AG08396 (cell line): ENCODE data around the gene NFATC2IP.
"Not testable (repeated sequence)": the region's sequence is repeated elsewhere in the genome, so short reads cannot be mapped to it uniquely, and the experiment has no call there.

Experiments used
- DNase-seq: peaks from one replicate; pipeline ENCODE4 v3.0.0; 2012; ENCODE audit warnings: low spot score, mixed read lengths

The NFATC2IP gene

GRCh38 chr16:28974007-28974436 is 23.3 kb downstream of the NFATC2IP start:
- peak; percentile 75 for DNase-seq

- peak; percentile 99 for DNase-seq
Measured at GRCh38 chr16:28974437-28975157, 23.9 kb downstream of the NFATC2IP start, which contains the start of gene SPNS1. Gene SPNS1, plus strand, starts transcription at chr16:28974778. Its CDS starts 374 bp downstream, at chr16:28975152.

GRCh38 chr16:28975158-28975599 is 24.4 kb downstream of the NFATC2IP start:
- peak; percentile 31 for DNase-seq

- no peak for DNase-seq
Measured at GRCh38 chr16:28977703-28978662, 27.2 kb downstream of the NFATC2IP start.

GRCh38 chr16:28980330-28980729 is 29.6 kb downstream of the NFATC2IP start:
- not testable (repeated sequence) for DNase-seq

- no peak for DNase-seq
Measured at GRCh38 chr16:28980929-28981328, 30.2 kb downstream of the NFATC2IP start.

- peak; percentile 47 for DNase-seq
Measured at GRCh38 chr16:28981517-28981916, 30.8 kb downstream of the NFATC2IP start.

- DNase-seq, result no peak
Measured at GRCh38 chr16:28982418-28982817, 31.7 kb downstream of the NFATC2IP start.

- no peak for DNase-seq
Measured at GRCh38 chr16:28982949-28983348, 32.2 kb downstream of the NFATC2IP start.

- no peak for DNase-seq
Measured at GRCh38 chr16:28983644-28984043, 32.9 kb downstream of the NFATC2IP start.

- DNase-seq, result no peak
Measured at GRCh38 chr16:28984091-28984490, 33.4 kb downstream of the NFATC2IP start.

GRCh38 chr16:28984619-28985135 is 33.9 kb downstream of the NFATC2IP start, which contains the start of gene LAT:
Gene LAT, plus strand, starts transcription at chr16:28985052. Its CDS starts 366 bp downstream, at chr16:28985418.
- DNase-seq, result no peak

- no peak for DNase-seq
Measured at GRCh38 chr16:28985211-28986041, 34.7 kb downstream of the NFATC2IP start.

GRCh38 chr16:28986046-28986445 is 35.3 kb downstream of the NFATC2IP start:
- DNase-seq, result no peak

GRCh38 chr16:28986492-28986891 is 35.8 kb downstream of the NFATC2IP start:
- no peak for DNase-seq

- DNase-seq, result no peak
Measured at GRCh38 chr16:28987170-28987853, 36.6 kb downstream of the NFATC2IP start.

GRCh38 chr16:28989363-28989762 is 38.6 kb downstream of the NFATC2IP start:
- no peak for DNase-seq

GRCh38 chr16:28990375-28991040 is 39.8 kb downstream of the NFATC2IP start:
- DNase-seq, result no peak

- DNase-seq, result no peak
Measured at GRCh38 chr16:28991687-28992086, 41.0 kb downstream of the NFATC2IP start.

GRCh38 chr16:28992496-28992895 is 41.8 kb downstream of the NFATC2IP start:
- DNase-seq, result no peak
